ENCODE data around the gene KLHDC4. TPM values are rescaled to one million over a fixed set of nuclear protein-coding genes. Genes with fewer than 3 reads are reported as not detected.

The KLHDC4 gene
- total and polyA plus RNA-seq, 4 donors: 8.2 to 27.6 (median 14.2) TPM

GRCh38 chr16:87698676-87699199 lies 67.0 kb downstream of the KLHDC4 start:
- no peak overlapping the region for H3K9ac ChIP-seq (ENCODE audit: low read depth in 1 of 2, low read length in 2 of 2)
- TF ChIP-seq YY1 (IDR thresholded peaks at IDR 0.05): no peak
- no peak for TF ChIP-seq SP1 (IDR thresholded peaks at IDR 0.05)
- no peak for TF ChIP-seq HNF4A (conservative IDR thresholded peaks at IDR 0.05)
- no peak for TF ChIP-seq CTCF (IDR thresholded peaks at IDR 0.05; ENCODE audit: low read depth, low read length, missing input control)
- TF ChIP-seq, protein P1, sequence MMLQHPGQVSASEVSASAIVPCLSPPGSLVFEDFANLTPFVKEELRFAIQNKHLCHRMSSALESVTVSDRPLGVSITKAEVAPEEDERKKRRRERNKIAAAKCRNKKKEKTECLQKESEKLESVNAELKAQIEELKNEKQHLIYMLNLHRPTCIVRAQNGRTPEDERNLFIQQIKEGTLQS (IDR thresholded peaks at IDR 0.05): no peak
- TF ChIP-seq FOXA2 (IDR thresholded peaks at IDR 0.05): no peak
- no peak for TF ChIP-seq EGR1 (IDR thresholded peaks at IDR 0.05; ENCODE audit: low read depth in 2 of 2)
- TF ChIP-seq, protein P2, sequence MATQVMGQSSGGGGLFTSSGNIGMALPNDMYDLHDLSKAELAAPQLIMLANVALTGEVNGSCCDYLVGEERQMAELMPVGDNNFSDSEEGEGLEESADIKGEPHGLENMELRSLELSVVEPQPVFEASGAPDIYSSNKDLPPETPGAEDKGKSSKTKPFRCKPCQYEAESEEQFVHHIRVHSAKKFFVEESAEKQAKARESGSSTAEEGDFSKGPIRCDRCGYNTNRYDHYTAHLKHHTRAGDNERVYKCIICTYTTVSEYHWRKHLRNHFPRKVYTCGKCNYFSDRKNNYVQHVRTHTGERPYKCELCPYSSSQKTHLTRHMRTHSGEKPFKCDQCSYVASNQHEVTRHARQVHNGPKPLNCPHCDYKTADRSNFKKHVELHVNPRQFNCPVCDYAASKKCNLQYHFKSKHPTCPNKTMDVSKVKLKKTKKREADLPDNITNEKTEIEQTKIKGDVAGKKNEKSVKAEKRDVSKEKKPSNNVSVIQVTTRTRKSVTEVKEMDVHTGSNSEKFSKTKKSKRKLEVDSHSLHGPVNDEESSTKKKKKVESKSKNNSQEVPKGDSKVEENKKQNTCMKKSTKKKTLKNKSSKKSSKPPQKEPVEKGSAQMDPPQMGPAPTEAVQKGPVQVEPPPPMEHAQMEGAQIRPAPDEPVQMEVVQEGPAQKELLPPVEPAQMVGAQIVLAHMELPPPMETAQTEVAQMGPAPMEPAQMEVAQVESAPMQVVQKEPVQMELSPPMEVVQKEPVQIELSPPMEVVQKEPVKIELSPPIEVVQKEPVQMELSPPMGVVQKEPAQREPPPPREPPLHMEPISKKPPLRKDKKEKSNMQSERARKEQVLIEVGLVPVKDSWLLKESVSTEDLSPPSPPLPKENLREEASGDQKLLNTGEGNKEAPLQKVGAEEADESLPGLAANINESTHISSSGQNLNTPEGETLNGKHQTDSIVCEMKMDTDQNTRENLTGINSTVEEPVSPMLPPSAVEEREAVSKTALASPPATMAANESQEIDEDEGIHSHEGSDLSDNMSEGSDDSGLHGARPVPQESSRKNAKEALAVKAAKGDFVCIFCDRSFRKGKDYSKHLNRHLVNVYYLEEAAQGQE (IDR thresholded peaks at IDR 0.05): no peak
- no peak for TF ChIP-seq HNF4G (IDR thresholded peaks at IDR 0.05)
- TF ChIP-seq RXRA (IDR thresholded peaks at IDR 0.05): no peak
- TF ChIP-seq RAD21 (IDR thresholded peaks at IDR 0.05): no peak
- TF ChIP-seq TAF1 (conservative IDR thresholded peaks at IDR 0.05): no peak
- TF ChIP-seq JUND (IDR thresholded peaks at IDR 0.05): no peak
- TF ChIP-seq FOXA1 (IDR thresholded peaks at IDR 0.05): no peak
- no peak for TF ChIP-seq GABPA (IDR thresholded peaks at IDR 0.05 in 1 of 2, conservative IDR thresholded peaks at IDR 0.05 in 1 of 2)
- TF ChIP-seq, protein P3, sequence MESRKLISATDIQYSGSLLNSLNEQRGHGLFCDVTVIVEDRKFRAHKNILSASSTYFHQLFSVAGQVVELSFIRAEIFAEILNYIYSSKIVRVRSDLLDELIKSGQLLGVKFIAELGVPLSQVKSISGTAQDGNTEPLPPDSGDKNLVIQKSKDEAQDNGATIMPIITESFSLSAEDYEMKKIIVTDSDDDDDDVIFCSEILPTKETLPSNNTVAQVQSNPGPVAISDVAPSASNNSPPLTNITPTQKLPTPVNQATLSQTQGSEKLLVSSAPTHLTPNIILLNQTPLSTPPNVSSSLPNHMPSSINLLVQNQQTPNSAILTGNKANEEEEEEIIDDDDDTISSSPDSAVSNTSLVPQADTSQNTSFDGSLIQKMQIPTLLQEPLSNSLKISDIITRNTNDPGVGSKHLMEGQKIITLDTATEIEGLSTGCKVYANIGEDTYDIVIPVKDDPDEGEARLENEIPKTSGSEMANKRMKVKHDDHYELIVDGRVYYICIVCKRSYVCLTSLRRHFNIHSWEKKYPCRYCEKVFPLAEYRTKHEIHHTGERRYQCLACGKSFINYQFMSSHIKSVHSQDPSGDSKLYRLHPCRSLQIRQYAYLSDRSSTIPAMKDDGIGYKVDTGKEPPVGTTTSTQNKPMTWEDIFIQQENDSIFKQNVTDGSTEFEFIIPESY (IDR thresholded peaks at IDR 0.05): no peak
- peaks cover 0 to 5% (median 1%) of the 10 kb centered on the region in 4 donors for H3K4me1 ChIP-seq (ENCODE audit: control insufficient read depth in 4 of 4, insufficient read depth in 4 of 4, low read length in 3 of 4)
- no peak for DNase-seq (ENCODE audit: low spot score)
- H3K27ac ChIP-seq (ENCODE audit: low read depth in 1 of 2, low read length in 2 of 2): no peak overlapping the region
- no peaks in the 10 kb centered on the region for H3K9me3 ChIP-seq (ENCODE audit: control insufficient read depth in 4 of 4, low read length in 3 of 4)
- WGBS: 90% methylated on average over 20 of the region's 20 CpGs
- H3K4me3 ChIP-seq (ENCODE audit: low read depth in 1 of 3, low read length in 3 of 3): no peak overlapping the region
- H3K27me3 ChIP-seq (ENCODE audit: control insufficient read depth in 4 of 4, insufficient read depth in 4 of 4, low read length in 3 of 4): no peaks in the 10 kb centered on the region
- peaks cover 0 to 13% (median 7%) of the 10 kb centered on the region in 4 donors for H3K36me3 ChIP-seq (ENCODE audit: control insufficient read depth in 4 of 4, insufficient read depth in 3 of 4, low read depth in 1 of 4, low read length in 3 of 4)

- H3K36me3 ChIP-seq (ENCODE audit: control insufficient read depth in 4 of 4, insufficient read depth in 3 of 4, low read depth in 1 of 4, low read length in 3 of 4): peaks cover 0 to 8% (median 5%) of the 10 kb centered on the region in 4 donors
- no peak overlapping the region for H3K9ac ChIP-seq (ENCODE audit: low read depth in 1 of 2, low read length in 2 of 2)
- H3K4me1 ChIP-seq (ENCODE audit: control insufficient read depth in 4 of 4, insufficient read depth in 4 of 4, low read length in 3 of 4): peaks cover 0 to 5% (median under 1%) of the 10 kb centered on the region in 4 donors
- no peaks in the 10 kb centered on the region for H3K27me3 ChIP-seq (ENCODE audit: control insufficient read depth in 4 of 4, insufficient read depth in 4 of 4, low read length in 3 of 4)
- 91% methylated on average over 7 of the region's 7 CpGs for WGBS
- H3K4me3 ChIP-seq (ENCODE audit: low read depth in 1 of 3, low read length in 3 of 3): no peak overlapping the region
- no peaks in the 10 kb centered on the region for H3K9me3 ChIP-seq (ENCODE audit: control insufficient read depth in 4 of 4, low read length in 3 of 4)
- DNase-seq (ENCODE audit: low spot score): no peak
- no peak overlapping the region for H3K27ac ChIP-seq (ENCODE audit: low read depth in 1 of 2, low read length in 2 of 2)
- TF ChIP-seq CTCF (IDR thresholded peaks at IDR 0.05; ENCODE audit: low read depth, low read length, missing input control): no peak
Measured at GRCh38 chr16:87698241-87698640, 67.5 kb downstream of the KLHDC4 start.

Measured in liver (tissue), 9 donors.